Brain microvascular endothelial cell (primary cell): ENCODE data around the gene NPM3.

Source experiments
- DNase-seq: peaks from one replicate; pipeline ENCODE4 v3.0.0-alpha.2; 2020
- H3K27ac ChIP-seq: fragments of 250-450 bp; sonication (Bioruptor Pico); 2 replicates; pipeline ENCODE4 v1.5.1; 2020; ENCODE audit warnings: mild to moderate bottlenecking, moderate library complexity
- H3K27me3 ChIP-seq: fragments of 250-450 bp; sonication (Bioruptor Pico); replicated peaks from 2 replicates; pipeline ENCODE4 v1.5.1; 2020; ENCODE audit warnings: mild to moderate bottlenecking
- H3K36me3 ChIP-seq: fragments of 250-450 bp; sonication (Bioruptor Pico); replicated peaks from 2 replicates; pipeline ENCODE4 v1.5.1; 2020; ENCODE audit warnings: mild to moderate bottlenecking
- H3K4me3 ChIP-seq: 2 replicates; pipeline ENCODE4 v1.5.1; 2011; ENCODE audit warnings: low read depth, mild to moderate bottlenecking, control low read depth, low read length, moderate library complexity
- in situ Hi-C: cut with HindIII; loops from 2 replicates; pipeline ENCODE4 v1.10.0; 2017; ENCODE audit warnings: low sequenced_read_pairs, low pct_ligation_motif_present
- TF ChIP-seq, protein P1 (sequence below): IDR thresholded peaks from 2 replicates; pipeline ENCODE4 v1.5.1; 2011; ENCODE audit warnings: low read depth, mild to moderate bottlenecking, moderate library complexity, low read length, control low read depth, inconsistent platforms; ENCODE audit errors: missing control alignments

The NPM3 gene

DNA sequence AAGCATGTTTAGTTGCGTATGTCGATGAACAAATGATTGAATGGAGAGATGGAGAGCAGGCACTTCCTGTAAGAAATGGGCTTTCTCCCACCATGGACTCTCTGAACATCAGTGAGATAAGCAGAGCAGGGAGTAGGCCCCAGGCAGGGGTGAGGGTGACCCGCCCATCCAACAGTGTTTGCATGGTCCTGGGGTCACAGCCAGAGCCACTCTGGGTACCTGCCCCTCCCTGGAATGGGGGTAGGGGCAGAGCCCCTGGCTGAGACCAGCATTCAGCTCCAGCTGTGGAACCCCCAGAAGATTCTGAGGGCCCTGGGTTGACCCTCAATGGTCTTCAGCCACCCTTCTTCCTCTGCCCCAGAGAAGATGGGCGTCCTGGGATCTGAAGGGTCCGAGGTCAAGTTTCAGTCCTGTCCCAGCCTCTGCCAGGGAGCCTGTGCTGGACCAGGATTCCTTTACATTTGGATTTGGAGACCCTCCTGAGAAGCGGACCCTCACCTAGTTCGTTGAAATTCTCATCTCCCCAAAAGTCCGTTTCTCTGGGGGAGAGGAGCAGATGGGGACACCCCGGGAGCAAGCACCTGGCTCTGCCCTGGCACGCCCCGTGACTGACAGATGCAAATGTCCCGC lies 5.0 kb downstream of the NPM3 start:
- Histone ChIP-seq H3K4me3 (no peak overlapping the region), H3K27ac (no peak overlapping the region), H3K27me3 (peaks cover 33% of the 10 kb centered on the region), H3K36me3 (no peaks in the 10 kb centered on the region)
- in situ Hi-C loops: no loop called here
- TF ChIP-seq, protein P1, sequence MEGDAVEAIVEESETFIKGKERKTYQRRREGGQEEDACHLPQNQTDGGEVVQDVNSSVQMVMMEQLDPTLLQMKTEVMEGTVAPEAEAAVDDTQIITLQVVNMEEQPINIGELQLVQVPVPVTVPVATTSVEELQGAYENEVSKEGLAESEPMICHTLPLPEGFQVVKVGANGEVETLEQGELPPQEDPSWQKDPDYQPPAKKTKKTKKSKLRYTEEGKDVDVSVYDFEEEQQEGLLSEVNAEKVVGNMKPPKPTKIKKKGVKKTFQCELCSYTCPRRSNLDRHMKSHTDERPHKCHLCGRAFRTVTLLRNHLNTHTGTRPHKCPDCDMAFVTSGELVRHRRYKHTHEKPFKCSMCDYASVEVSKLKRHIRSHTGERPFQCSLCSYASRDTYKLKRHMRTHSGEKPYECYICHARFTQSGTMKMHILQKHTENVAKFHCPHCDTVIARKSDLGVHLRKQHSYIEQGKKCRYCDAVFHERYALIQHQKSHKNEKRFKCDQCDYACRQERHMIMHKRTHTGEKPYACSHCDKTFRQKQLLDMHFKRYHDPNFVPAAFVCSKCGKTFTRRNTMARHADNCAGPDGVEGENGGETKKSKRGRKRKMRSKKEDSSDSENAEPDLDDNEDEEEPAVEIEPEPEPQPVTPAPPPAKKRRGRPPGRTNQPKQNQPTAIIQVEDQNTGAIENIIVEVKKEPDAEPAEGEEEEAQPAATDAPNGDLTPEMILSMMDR: no peak
- no peak for DNase-seq

DNA sequence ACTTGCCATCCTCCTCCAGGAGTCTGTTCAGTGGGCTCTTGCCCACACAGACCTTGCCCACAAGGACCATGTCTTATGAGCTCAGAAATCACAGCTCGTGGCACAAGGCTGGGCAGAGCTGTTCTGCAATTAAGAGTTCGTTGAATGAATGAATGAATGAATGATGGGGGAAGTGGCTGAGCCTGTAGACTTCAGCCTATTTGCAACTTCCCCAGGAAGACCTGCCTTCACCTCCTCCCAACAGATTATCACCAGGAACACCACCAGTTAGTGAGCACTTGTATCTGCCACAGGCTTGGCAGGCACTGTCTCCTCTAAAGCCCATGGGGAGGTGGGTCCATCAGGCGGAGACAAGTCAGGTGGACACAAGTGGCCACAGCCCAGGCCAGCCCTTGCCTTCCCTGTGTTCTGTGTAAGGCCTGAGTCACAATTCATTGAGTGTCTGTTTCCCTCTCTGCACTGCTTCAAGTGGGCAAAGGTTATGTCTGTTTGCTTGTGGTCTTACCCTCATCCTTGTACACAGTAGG lies 5.6 kb downstream of the NPM3 start:
- peaks cover 39% of the 10 kb centered on the region for H3K27me3 ChIP-seq

DNA sequence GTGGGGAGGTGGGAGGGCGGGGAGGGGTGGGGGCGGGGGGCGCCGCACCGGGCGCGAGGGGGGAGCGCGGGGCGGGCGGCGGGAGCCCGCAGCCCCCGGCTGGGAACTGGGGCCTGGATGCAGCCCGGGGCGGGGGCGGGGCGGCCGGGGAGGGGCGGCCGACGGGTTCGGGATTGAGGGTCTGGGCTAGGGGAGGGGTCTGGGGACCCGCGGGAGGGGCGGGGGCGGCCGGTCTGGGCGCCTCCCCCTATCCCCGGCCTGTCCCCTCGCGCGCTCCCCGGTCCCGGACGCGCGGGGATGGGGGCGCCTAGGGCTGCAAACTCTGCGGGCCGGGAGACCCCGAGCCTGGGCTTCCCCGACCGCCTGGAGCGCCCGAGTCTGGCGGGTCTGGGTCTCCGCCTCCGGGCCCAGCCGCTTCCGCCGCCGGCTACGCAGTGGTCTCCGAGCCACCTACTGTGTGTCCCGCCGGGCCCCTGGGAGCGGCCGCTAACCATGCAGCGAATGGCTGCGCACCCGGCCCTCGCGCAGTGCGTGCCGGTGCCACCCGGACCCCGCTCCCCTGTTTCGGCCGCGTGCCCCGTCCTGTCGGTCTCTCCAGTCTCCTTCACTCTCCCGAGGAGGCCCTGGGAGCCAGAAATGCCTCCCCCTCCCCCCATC lies 7.0 kb downstream of the NPM3 start:
- DNase-seq: no peak
- H3K27me3 ChIP-seq: peaks cover 53% of the 10 kb centered on the region

More for the DNA sequence above, 5.6 kb downstream of the NPM3 start:
- H3K27ac ChIP-seq: no peak overlapping the region
- in situ Hi-C loops: no loop called here
- DNase-seq: no peak
- no peaks in the 10 kb centered on the region for H3K36me3 ChIP-seq
- no peak overlapping the region for H3K4me3 ChIP-seq
- TF ChIP-seq, protein P1: no peak

DNA sequence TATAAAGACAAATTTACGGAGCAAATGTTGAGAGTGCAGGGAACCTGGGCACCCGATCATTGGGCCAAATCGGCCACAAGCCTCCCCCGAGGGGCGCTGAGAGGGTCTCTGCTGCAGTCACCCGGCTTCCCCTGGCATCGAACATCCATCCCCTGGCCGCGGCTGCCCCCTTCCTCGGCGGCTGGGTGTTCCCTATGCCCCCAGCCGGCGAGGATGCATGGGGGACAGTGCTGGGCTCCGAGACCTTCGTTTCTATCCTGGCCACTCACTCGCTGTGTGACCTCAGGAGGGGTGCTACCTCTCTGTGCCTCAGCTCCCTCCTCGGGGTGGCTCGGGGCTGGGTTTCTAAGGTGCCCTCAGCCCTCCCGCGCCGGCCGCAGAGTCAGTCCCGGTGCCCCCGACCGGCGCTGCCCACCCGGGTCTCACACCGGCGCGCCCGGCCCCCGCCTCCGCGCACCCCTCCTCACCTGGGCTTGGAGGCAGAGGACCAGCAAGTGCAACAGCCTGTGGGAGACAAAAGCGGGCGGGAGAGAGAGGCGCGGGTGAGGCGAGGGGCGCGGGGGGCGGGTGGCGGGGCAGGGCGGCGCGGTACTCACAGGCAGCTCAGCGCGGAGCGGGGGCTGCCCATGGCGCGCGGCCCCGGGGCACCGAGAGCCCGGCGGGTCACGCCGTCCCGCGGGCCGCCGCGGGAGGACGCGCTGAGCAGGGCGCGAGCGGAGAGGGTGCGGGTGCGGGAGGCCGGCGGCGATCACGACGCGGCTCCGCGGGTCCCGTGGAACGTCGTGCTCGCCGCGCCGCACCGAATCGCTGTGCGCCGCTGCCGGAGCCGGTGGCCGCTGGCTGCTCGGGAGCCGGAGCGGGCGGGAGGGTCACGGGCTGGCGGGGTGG lies 7.7 kb downstream of the NPM3 start, which contains the start of gene FGF8:
FGF8 (minus strand) TSS at position 842 of the 888 bp plus-strand sequence; CDS start at position 628, 214 bp downstream.
- Histone ChIP-seq H3K27ac (no peak within 1 kb of the TSS), H3K36me3 (no peaks in the 10 kb centered on the region), H3K4me3 (no peak within 1 kb of the TSS), H3K27me3 (peaks cover 56% of the 10 kb centered on the region)
- DNase-seq: no peak
- TF ChIP-seq, protein P1: no peak
- in situ Hi-C loops: no loop called here

More for the DNA sequence above, 7.0 kb downstream of the NPM3 start:
- Histone ChIP-seq H3K27ac (no peak overlapping the region), H3K36me3 (no peaks in the 10 kb centered on the region), H3K4me3 (no peak overlapping the region)
- TF ChIP-seq, protein P1: no peak
- in situ Hi-C loops: no loop called here

DNA sequence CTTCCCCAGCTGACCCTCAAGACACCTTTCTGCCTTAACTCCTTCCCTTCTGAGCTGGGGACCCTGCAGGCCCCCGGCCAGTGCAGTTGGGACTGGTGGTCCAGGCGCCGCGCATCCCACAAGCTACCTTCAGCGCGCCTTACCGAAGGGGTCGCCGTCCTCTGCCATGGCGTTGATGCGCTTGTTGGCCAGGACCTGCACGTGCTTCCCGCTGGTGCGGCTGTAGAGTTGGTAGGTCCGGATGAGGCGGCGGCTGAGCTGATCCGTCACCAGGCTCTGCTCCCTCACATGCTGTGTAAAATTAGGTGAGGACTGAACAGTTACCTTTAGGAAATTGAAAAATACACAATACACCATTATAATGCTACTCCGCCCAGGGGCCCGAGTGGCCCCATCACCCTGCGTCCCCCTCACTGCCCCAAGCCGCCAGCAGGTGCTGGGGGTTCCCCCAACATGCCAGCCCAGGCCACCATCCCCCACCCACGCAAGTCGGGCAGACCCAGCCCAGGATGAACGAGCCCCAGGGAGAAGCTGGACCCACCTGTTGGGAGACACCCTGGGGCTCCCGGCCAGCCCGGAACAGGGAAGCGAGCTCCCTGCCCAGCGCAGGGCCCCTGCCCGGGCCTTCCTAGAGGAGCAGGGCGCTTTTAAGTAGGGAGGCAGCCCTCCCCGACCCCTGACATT lies 8.5 kb downstream of the NPM3 start:
- TF ChIP-seq, protein P1: no peak
- Histone ChIP-seq H3K4me3 (no peak overlapping the region), H3K27me3 (peaks cover 56% of the 10 kb centered on the region), H3K27ac (no peak overlapping the region), H3K36me3 (no peaks in the 10 kb centered on the region)
- no peak for DNase-seq
- in situ Hi-C loops: no loop called here
